T-helper 2 cell (primary cell): ENCODE data around the gene DSCAML1.

Source experiments
- DNase-seq, 5 experiments: peaks; one replicate each; pipeline versions ENCODE4 v3.0.0 to v3.0.0-alpha.2; 2012 to 2022

The DSCAML1 gene

GRCh38 chr11:117545706-117546105, 251.3 kb downstream of the DSCAML1 start:
- DNase-seq = no peak

- no peak for DNase-seq
Observed at GRCh38 chr11:117544130-117544800, 252.8 kb downstream of the DSCAML1 start.

- DNase-seq = no peak
Observed at GRCh38 chr11:117541211-117541610, 255.8 kb downstream of the DSCAML1 start.

GRCh38 chr11:117538263-117539135, 258.5 kb downstream of the DSCAML1 start:
- no peak for DNase-seq

GRCh38 chr11:117535850-117536411, 261.1 kb downstream of the DSCAML1 start:
- DNase-seq = no peak

- no peak for DNase-seq
Observed at GRCh38 chr11:117535201-117535849, 261.7 kb downstream of the DSCAML1 start.

GRCh38 chr11:117532568-117532967, 264.4 kb downstream of the DSCAML1 start:
- DNase-seq = no peak

GRCh38 chr11:117529816-117530215, 267.2 kb downstream of the DSCAML1 start:
- DNase-seq = no peak

- no peak for DNase-seq
Observed at GRCh38 chr11:117528097-117528721, 268.8 kb downstream of the DSCAML1 start.

GRCh38 chr11:117527271-117527670, 269.7 kb downstream of the DSCAML1 start:
- DNase-seq = no peak

GRCh38 chr11:117525866-117526542, 271.0 kb downstream of the DSCAML1 start:
- no peak for DNase-seq

- DNase-seq = no peak
Observed at GRCh38 chr11:117524468-117525183, 272.4 kb downstream of the DSCAML1 start.

GRCh38 chr11:117523680-117524079, 273.3 kb downstream of the DSCAML1 start:
- DNase-seq = no peak

- DNase-seq = no peak
Observed at GRCh38 chr11:117521974-117522373, 275.0 kb downstream of the DSCAML1 start.

GRCh38 chr11:117520966-117521365, 276.1 kb downstream of the DSCAML1 start:
- DNase-seq = no peak

GRCh38 chr11:117520201-117520600, 276.8 kb downstream of the DSCAML1 start:
- no peak for DNase-seq

- no peak for DNase-seq
Observed at GRCh38 chr11:117519590-117519989, 277.4 kb downstream of the DSCAML1 start.

- no peak for DNase-seq
Observed at GRCh38 chr11:117519170-117519569, 277.8 kb downstream of the DSCAML1 start.

GRCh38 chr11:117518455-117518854, 278.6 kb downstream of the DSCAML1 start:
- DNase-seq = no peak

- DNase-seq = no peak
Observed at GRCh38 chr11:117517097-117517496, 279.9 kb downstream of the DSCAML1 start.
